ENCODE measurements around the gene DCDC2C. TPM values are rescaled to one million over a fixed set of nuclear protein-coding genes. Genes with fewer than 3 reads are reported as not detected.

The DCDC2C gene
- total and polyA plus RNA-seq, 9 of the 15 experiments (the other 6 are each of a cell fraction or from before 2014, with no cell fraction given) = not detected

- TF ChIP-seq RERE (CRISPR knock-in tag; IDR thresholded peaks at IDR 0.05; ENCODE audit: borderline replicate concordance) (no peak), ZBTB34 (CRISPR knock-in tag; IDR thresholded peaks at IDR 0.05) (no peak), ZNF143 (CRISPR knock-in tag; IDR thresholded peaks at IDR 0.05) (no peak), NFATC3 (IDR thresholded peaks at IDR 0.05) (no peak), ID3 (CRISPR knock-in tag; IDR thresholded peaks at IDR 0.05) (no peak), ID3 (tag; IDR thresholded peaks at IDR 0.05) (no peak), E2F1 (CRISPR knock-in tag; IDR thresholded peaks at IDR 0.05) (no peak)
These were observed 144.2 kb downstream of the DCDC2C start (continued) for GRCh38 chr2:3847397-3848052.
